Panc1 (cell line): Measurements from ENCODE around the gene GPC6.

Experiments used
- POLR2AphosphoS5 ChIP-seq: IDR thresholded peaks from 2 replicates; pipeline ENCODE4 v1.6.1; 2012; ENCODE audit warnings: mild to moderate bottlenecking, low read depth, low read length, moderate library complexity
- SIN3A ChIP-seq: IDR thresholded peaks from 2 replicates; pipeline ENCODE4 v1.6.1; 2012; ENCODE audit warnings: low read depth, mild to moderate bottlenecking, low read length, moderate library complexity, borderline replicate concordance; ENCODE audit not compliant: insufficient read depth
- TCF7L2 ChIP-seq: IDR thresholded peaks from 2 replicates; pipeline ENCODE4 v1.6.1; 2011; ENCODE audit warnings: mild to moderate bottlenecking, low read depth, low read length, inconsistent platforms
- TF ChIP-seq, protein P1 (sequence below): fragments of 450-650 bp; IDR thresholded peaks from 2 replicates; pipeline ENCODE4 v1.5.1; 2017; ENCODE audit warnings: mild to moderate bottlenecking
- TF ChIP-seq, protein P2 (sequence below), 2 experiments: IDR thresholded peaks; 2 replicates each; pipeline ENCODE4 v1.6.1; 2011 to 2012; ENCODE audit warnings: low read depth in 2 of 2, control low read depth in 1 of 2, low read length in 1 of 2, mild to moderate bottlenecking in 1 of 2, moderate library complexity in 1 of 2; ENCODE audit not compliant: insufficient read depth in 1 of 2

DNA sequence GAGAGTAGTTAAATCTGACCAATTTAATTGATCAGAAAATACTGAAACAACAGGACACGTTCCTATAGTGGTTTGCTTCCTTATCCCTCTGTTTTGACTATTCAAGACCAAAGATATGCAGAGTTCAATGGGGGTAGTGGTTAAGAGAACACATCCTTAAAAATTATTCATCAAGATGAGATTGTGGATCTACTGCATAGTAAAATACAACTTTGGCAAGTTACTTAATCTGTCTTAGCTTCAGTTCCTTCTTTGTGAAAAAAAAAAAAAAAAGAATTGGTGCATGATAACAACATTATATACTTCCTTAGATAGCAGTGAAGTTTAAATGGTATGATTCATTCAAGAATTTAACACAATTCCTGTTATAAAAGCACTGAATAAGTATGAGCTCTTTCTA lies 700.8 kb downstream of the GPC6 start:
- TF ChIP-seq, protein P1, sequence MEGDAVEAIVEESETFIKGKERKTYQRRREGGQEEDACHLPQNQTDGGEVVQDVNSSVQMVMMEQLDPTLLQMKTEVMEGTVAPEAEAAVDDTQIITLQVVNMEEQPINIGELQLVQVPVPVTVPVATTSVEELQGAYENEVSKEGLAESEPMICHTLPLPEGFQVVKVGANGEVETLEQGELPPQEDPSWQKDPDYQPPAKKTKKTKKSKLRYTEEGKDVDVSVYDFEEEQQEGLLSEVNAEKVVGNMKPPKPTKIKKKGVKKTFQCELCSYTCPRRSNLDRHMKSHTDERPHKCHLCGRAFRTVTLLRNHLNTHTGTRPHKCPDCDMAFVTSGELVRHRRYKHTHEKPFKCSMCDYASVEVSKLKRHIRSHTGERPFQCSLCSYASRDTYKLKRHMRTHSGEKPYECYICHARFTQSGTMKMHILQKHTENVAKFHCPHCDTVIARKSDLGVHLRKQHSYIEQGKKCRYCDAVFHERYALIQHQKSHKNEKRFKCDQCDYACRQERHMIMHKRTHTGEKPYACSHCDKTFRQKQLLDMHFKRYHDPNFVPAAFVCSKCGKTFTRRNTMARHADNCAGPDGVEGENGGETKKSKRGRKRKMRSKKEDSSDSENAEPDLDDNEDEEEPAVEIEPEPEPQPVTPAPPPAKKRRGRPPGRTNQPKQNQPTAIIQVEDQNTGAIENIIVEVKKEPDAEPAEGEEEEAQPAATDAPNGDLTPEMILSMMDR: no peak
- TF ChIP-seq POLR2AphosphoS5 (no peak), TCF7L2 (no peak), SIN3A (no peak)
- TF ChIP-seq, protein P2, sequence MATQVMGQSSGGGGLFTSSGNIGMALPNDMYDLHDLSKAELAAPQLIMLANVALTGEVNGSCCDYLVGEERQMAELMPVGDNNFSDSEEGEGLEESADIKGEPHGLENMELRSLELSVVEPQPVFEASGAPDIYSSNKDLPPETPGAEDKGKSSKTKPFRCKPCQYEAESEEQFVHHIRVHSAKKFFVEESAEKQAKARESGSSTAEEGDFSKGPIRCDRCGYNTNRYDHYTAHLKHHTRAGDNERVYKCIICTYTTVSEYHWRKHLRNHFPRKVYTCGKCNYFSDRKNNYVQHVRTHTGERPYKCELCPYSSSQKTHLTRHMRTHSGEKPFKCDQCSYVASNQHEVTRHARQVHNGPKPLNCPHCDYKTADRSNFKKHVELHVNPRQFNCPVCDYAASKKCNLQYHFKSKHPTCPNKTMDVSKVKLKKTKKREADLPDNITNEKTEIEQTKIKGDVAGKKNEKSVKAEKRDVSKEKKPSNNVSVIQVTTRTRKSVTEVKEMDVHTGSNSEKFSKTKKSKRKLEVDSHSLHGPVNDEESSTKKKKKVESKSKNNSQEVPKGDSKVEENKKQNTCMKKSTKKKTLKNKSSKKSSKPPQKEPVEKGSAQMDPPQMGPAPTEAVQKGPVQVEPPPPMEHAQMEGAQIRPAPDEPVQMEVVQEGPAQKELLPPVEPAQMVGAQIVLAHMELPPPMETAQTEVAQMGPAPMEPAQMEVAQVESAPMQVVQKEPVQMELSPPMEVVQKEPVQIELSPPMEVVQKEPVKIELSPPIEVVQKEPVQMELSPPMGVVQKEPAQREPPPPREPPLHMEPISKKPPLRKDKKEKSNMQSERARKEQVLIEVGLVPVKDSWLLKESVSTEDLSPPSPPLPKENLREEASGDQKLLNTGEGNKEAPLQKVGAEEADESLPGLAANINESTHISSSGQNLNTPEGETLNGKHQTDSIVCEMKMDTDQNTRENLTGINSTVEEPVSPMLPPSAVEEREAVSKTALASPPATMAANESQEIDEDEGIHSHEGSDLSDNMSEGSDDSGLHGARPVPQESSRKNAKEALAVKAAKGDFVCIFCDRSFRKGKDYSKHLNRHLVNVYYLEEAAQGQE (IDR thresholded peaks at IDR 0.05; ENCODE audit: insufficient read depth in 1 of 2, low read depth in 2 of 2, low read length in 1 of 2): no peak
